Caco-2 (cell line): Measurements from ENCODE around the gene ERI2. TPM values are rescaled to one million over a fixed set of nuclear protein-coding genes. Genes with fewer than 3 reads are reported as not detected.
A peak's percentile ranks its signal among the peaks of the same experiment; 100 is the strongest.

Experiments
- BruUV-seq: library from RNA; stranded (reverse); fragments of 400-500 nt; replicated peaks from 2 replicates; lab custom pipeline; 2021; lab: Mats Ljungman, UMichigan
- CTCF ChIA-PET: fragments of 300-600 bp; sonication (Branson Sonifier 250); formaldehyde crosslinking; loops from one replicate; lab custom pipeline; 2022; ENCODE audit warnings: antibody characterized with exemption; lab: Charles Lee
- POLR2A ChIA-PET: fragments of 300-600 bp; sonication (Branson Sonifier 250); formaldehyde crosslinking; loops from one replicate; lab custom pipeline; 2022; ENCODE audit warnings: antibody characterized with exemption; lab: Charles Lee
- DNase-seq, 2 experiments: peaks; one replicate each; pipeline versions ENCODE4 v3.0.0 to v3.0.0-alpha.2; 2020 to 2022
- H3K27me3 ChIP-seq: replicated peaks from 2 replicates; pipeline ENCODE4 v1.6.0; 2011; ENCODE audit warnings: low read length; ENCODE audit not compliant: control insufficient read depth, insufficient read depth
- H3K36me3 ChIP-seq: 2 replicates; pipeline ENCODE4 v1.5.1; 2011; ENCODE audit warnings: low read length; ENCODE audit not compliant: control insufficient read depth, insufficient read depth
- H3K4me1 ChIP-seq: fragments of 250-450 bp; sonication (Bioruptor Pico); 2 replicates; pipeline ENCODE4 v1.5.1; 2020; ENCODE audit warnings: mild to moderate bottlenecking
- H3K4me3 ChIP-seq: 2 replicates; pipeline ENCODE4 v1.5.1; 2011; ENCODE audit warnings: low read depth, mild to moderate bottlenecking, control low read depth, low read length
- H3K9me3 ChIP-seq: fragments of 250-450 bp; sonication (Bioruptor Pico); 2 replicates; pipeline ENCODE4 v1.5.1; 2020; ENCODE audit warnings: mild to moderate bottlenecking, moderate library complexity
- H3K27ac Mint-ChIP-seq: one replicate; pipeline ENCODE4 v1.8.0; 2022; ENCODE audit warnings: mixed read lengths; ENCODE audit not compliant: unreplicated experiment
- H3K27me3 Mint-ChIP-seq: one replicate; pipeline ENCODE4 v1.8.0; 2022; ENCODE audit warnings: mixed read lengths; ENCODE audit not compliant: insufficient read depth, unreplicated experiment
- H3K36me3 Mint-ChIP-seq: one replicate; pipeline ENCODE4 v1.8.0; 2022; ENCODE audit warnings: mild to moderate bottlenecking, mixed read lengths; ENCODE audit not compliant: insufficient read depth, unreplicated experiment
- H3K4me1 Mint-ChIP-seq: one replicate; pipeline ENCODE4 v1.8.0; 2022; ENCODE audit warnings: low read depth, mixed read lengths; ENCODE audit not compliant: unreplicated experiment
- H3K4me3 Mint-ChIP-seq: one replicate; pipeline ENCODE4 v1.8.0; 2022; ENCODE audit warnings: mild to moderate bottlenecking, moderate library complexity, mixed read lengths; ENCODE audit not compliant: unreplicated experiment
- H3K9me3 Mint-ChIP-seq: one replicate; pipeline ENCODE4 v1.8.0; 2022; ENCODE audit warnings: mixed read lengths; ENCODE audit not compliant: unreplicated experiment
- intact Hi-C: fragments of 100-400 bp; cut with micrococcal nuclease; formaldehyde crosslinking; loops from one replicate; pipeline ENCODE4 v1.10.0; 2022; ENCODE audit not compliant: unreplicated experiment
- total RNA-seq: library from RNA; stranded (reverse); gene quantifications from 2 replicates; pipeline ENCODE4 v1.2.3, GENCODE V29; 2022
- TF ChIP-seq, protein P1 (sequence below), 2 experiments: fragments of 200-600 bp in 1 of 2; IDR thresholded peaks; 1 replicate in 1 of 2; 2 replicates in 1 of 2; pipeline versions ENCODE4 v1.5.1 to v1.8.0; 2011 to 2022; ENCODE audit warnings: antibody characterized with exemption in 1 of 2, control low read depth in 1 of 2, inconsistent platforms in 1 of 2, low read depth in 1 of 2, low read length in 1 of 2, mild to moderate bottlenecking in 1 of 2, moderate library complexity in 1 of 2; ENCODE audit not compliant: insufficient read depth in 1 of 2, severe bottlenecking in 1 of 2, unreplicated experiment in 1 of 2

Gene ERI2
- total RNA-seq, 1 experiment from 2014 or later = 24.6 TPM

DNA sequence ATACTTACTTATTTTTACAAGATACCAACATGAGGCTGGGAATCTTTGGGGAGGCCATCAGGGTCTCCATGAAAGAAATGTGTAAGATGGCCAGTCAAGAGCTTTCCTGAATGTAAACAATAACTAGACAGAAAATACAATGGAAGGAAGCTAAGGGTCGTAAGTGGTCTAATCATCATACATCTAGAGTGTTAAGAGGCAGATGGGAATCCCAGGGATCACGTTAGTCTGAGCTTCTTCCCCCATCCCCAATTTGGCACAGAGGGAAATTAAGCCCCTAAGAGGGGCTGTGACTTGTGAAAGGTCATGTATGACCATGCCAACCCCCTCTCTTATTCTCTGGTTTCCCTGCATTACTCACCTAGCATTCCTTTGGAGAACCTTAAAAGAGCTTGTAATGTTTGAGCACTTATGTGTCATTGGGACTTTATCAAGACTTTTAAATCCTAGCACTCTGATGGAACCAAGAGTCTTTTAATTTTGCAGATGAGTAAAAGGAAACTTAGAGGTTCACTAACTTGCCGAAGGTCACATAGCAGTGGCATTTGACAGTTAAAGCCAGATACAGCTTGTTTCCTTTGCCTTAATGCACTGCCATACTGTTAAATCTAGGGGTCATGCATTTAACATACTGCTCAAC lies 47.8 kb upstream of the ERI2 start:
- Mint-ChIP-seq H3K9me3 (no peaks in the 10 kb centered on the region), H3K4me1 (peaks cover 14% of the 10 kb centered on the region), H3K4me3 (no peak overlapping the region), H3K36me3 (peaks cover 34% of the 10 kb centered on the region), H3K27ac (peak overlapping the region; percentile 31), H3K27me3 (no peaks in the 10 kb centered on the region)
- no TSS peak for BruUV-seq
- Histone ChIP-seq H3K4me1 (peaks cover 43% of the 10 kb centered on the region), H3K9me3 (no peaks in the 10 kb centered on the region), H3K27me3 (no peaks in the 10 kb centered on the region), H3K4me3 (no peak overlapping the region), H3K36me3 (peaks cover 2% of the 10 kb centered on the region; the same call in 1 of the 2 replicates)
- ChIA-PET CTCF (no interaction called here), POLR2A (interaction anchor here (1.0 to 1.5 kb wide), 2 partner anchors 46 to 48 kb away, joined by 8 read pairs; partner anchors contain the start of genes DCUN1D3, ERI2, LYRM1 and REXO5)
- intact Hi-C loops = loop anchor here (1.0 to 5.0 kb wide), 6 partner anchors 46 to 448 kb away; partner anchors contain the start of genes DCUN1D3, LDAF1 and LYRM1
- no peak for DNase-seq
- TF ChIP-seq, protein P1, sequence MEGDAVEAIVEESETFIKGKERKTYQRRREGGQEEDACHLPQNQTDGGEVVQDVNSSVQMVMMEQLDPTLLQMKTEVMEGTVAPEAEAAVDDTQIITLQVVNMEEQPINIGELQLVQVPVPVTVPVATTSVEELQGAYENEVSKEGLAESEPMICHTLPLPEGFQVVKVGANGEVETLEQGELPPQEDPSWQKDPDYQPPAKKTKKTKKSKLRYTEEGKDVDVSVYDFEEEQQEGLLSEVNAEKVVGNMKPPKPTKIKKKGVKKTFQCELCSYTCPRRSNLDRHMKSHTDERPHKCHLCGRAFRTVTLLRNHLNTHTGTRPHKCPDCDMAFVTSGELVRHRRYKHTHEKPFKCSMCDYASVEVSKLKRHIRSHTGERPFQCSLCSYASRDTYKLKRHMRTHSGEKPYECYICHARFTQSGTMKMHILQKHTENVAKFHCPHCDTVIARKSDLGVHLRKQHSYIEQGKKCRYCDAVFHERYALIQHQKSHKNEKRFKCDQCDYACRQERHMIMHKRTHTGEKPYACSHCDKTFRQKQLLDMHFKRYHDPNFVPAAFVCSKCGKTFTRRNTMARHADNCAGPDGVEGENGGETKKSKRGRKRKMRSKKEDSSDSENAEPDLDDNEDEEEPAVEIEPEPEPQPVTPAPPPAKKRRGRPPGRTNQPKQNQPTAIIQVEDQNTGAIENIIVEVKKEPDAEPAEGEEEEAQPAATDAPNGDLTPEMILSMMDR (IDR thresholded peaks at IDR 0.05; ENCODE audit: insufficient read depth in 1 of 2, low read depth in 1 of 2, low read length in 1 of 2, severe bottlenecking in 1 of 2, unreplicated experiment in 1 of 2) = no peak

DNA sequence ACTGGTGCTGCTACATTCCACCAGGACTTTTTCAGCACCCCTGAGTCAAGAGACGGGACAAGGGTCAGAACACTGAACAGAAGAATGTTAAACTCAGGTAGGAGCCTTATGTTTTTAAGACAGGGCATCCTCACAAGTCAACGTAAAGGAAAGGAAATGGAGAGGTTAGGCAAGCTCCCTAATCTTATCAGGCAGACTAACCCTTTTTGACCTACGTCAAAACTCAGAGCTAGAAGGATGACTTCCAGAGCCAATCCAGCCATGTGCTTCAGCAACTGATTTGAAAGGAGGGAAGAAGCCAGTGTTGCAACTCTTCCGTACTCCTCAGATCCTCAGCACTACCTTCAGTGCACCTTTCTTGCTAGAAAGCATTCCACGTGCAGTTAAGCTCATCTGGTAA lies 46.9 kb upstream of the ERI2 start:
- Mint-ChIP-seq H3K27me3 (no peaks in the 10 kb centered on the region), H3K27ac (peak overlapping the region; percentile 31)
- POLR2A ChIA-PET = interaction anchor here (1.0 to 1.5 kb wide), 2 partner anchors 47 kb away, joined by 8 read pairs; partner anchors contain the start of genes DCUN1D3, ERI2, LYRM1 and REXO5

DNA sequence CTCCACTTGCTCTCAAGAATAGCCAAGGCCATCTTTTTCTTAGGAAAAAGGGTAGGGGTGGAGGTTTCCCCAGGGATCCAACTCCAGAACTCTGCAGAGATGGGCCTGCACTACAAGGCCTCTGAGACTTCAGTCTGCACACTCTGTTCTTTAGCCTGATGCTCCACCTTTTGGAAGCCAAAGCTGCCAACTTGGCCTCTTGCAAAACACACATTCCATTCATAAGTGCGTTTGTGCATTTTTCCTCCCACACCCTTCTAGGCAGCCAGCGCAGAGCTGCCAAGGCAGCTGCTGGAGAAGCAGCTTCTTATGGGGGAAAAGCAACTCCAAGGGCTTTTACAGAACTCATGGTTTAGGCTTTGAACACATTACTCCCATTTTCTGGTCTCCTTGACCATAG lies 45.3 kb upstream of the ERI2 start:
- TF ChIP-seq, protein P1 (IDR thresholded peaks at IDR 0.05; ENCODE audit: insufficient read depth in 1 of 2, low read depth in 1 of 2, low read length in 1 of 2, severe bottlenecking in 1 of 2, unreplicated experiment in 1 of 2) = no peak
- no peak overlapping the region for H3K4me3 Mint-ChIP-seq
- H3K27ac Mint-ChIP-seq = no peak overlapping the region
- ChIA-PET CTCF (interaction anchor here (2.2 kb wide), 1 partner anchor 250 kb away, joined by 17 read pairs; no protein-coding TSS in a partner anchor), POLR2A (interaction anchor here (0.5 to 1.0 kb wide), 4 partner anchors 49 to 197 kb away, joined by 3 to 8 read pairs (median 3); partner anchors contain the start of genes DCUN1D3 and LYRM1)
- peaks cover 25% of the 10 kb centered on the region for H3K36me3 Mint-ChIP-seq
- peaks cover 14% of the 10 kb centered on the region for H3K4me1 Mint-ChIP-seq
- peaks cover 43% of the 10 kb centered on the region for H3K4me1 ChIP-seq
- DNase-seq = peak; percentile 51 to 68
- no peaks in the 10 kb centered on the region for H3K27me3 ChIP-seq
- H3K4me3 ChIP-seq = no peak overlapping the region
- H3K36me3 ChIP-seq = no peaks in the 10 kb centered on the region
- BruUV-seq = no TSS peak
- H3K9me3 Mint-ChIP-seq = no peaks in the 10 kb centered on the region
- intact Hi-C loops = loop anchor here (5.0 kb wide), 5 partner anchors 86 to 451 kb away; partner anchors contain the start of gene LDAF1
- H3K27me3 Mint-ChIP-seq = no peaks in the 10 kb centered on the region
- no peaks in the 10 kb centered on the region for H3K9me3 ChIP-seq

More for the DNA sequence above, 46.9 kb upstream of the ERI2 start:
- TF ChIP-seq, protein P1 (IDR thresholded peaks at IDR 0.05; ENCODE audit: insufficient read depth in 1 of 2, low read depth in 1 of 2, low read length in 1 of 2, severe bottlenecking in 1 of 2, unreplicated experiment in 1 of 2) = no peak
- no TSS peak for BruUV-seq
- Histone ChIP-seq H3K9me3 (no peaks in the 10 kb centered on the region), H3K4me3 (no peak overlapping the region), H3K27me3 (no peaks in the 10 kb centered on the region), H3K36me3 (peaks cover 2% of the 10 kb centered on the region; the same call in 1 of the 2 replicates), H3K4me1 (peaks cover 43% of the 10 kb centered on the region)
- peak; percentile 56 to 62 for DNase-seq
- Mint-ChIP-seq H3K36me3 (peaks cover 29% of the 10 kb centered on the region), H3K9me3 (no peaks in the 10 kb centered on the region), H3K4me1 (peaks cover 14% of the 10 kb centered on the region), H3K4me3 (peak overlapping the region; percentile 5)
- intact Hi-C loops = loop anchor here (1.0 to 5.0 kb wide), 6 partner anchors 47 to 449 kb away; partner anchors contain the start of genes DCUN1D3, LDAF1 and LYRM1
- CTCF ChIA-PET = no interaction called here
